Measurements from ENCODE around the gene DMWD. TPM values are rescaled to one million over a fixed set of nuclear protein-coding genes. Genes with fewer than 3 reads are reported as not detected.

DMWD gene
- total and polyA plus RNA-seq, 2 of the 13 experiments (the other 11 are each of a cell fraction or from before 2014, with no cell fraction given) = 10.3 to 14.9 TPM

- peak; percentile 81; the same call in 1 of the 2 replicates for TF ChIP-seq ZNF788 (CRISPR knock-in tag; IDR thresholded peaks at IDR 0.05; ENCODE audit: borderline replicate concordance)
- peak; percentile 30; the same call in 1 of the 2 replicates for TF ChIP-seq PHF20 (CRISPR knock-in tag; IDR thresholded peaks at IDR 0.05)
- TF ChIP-seq NKX3-1 (CRISPR knock-in tag; IDR thresholded peaks at IDR 0.05) = peak; percentile 46; the same call in 1 of the 2 replicates
- TF ChIP-seq FUBP1 (CRISPR knock-in tag; IDR thresholded peaks at IDR 0.05; ENCODE audit: borderline replicate concordance) = peak; percentile 86; the same call in 1 of the 2 replicates
- TF ChIP-seq ISL2 (CRISPR knock-in tag; IDR thresholded peaks at IDR 0.05) = peak; percentile 58; the same call in 1 of the 2 replicates
- TF ChIP-seq AHDC1 (CRISPR knock-in tag; IDR thresholded peaks at IDR 0.05; ENCODE audit: borderline replicate concordance) = no peak
- TF ChIP-seq PPARG (CRISPR knock-in tag; conservative IDR thresholded peaks at IDR 0.05) = peak; percentile 43; the same call in 1 of the 2 replicates
- peak; percentile 89 for TF ChIP-seq SP2 (CRISPR knock-in tag; IDR thresholded peaks at IDR 0.05)
- no peak; the same call in 1 of the 2 replicates for TF ChIP-seq TOPORS (CRISPR knock-in tag; IDR thresholded peaks at IDR 0.05)
- TF ChIP-seq FOXO4 (CRISPR knock-in tag; conservative IDR thresholded peaks at IDR 0.05) = no peak
- TF ChIP-seq PCBP2 (optimal IDR thresholded peaks at IDR 0.05; ENCODE audit: low read depth, low read length, poor library complexity, severe bottlenecking) = no peak
- no peak for TF ChIP-seq SRSF9 (IDR thresholded peaks at IDR 0.05; ENCODE audit: borderline replicate concordance, insufficient read depth, low read depth, low read length, poor library complexity, severe bottlenecking)
- no peak for TF ChIP-seq NFIC (IDR thresholded peaks at IDR 0.05; ENCODE audit: low read length)
- no peak for TF ChIP-seq CREB3 (CRISPR knock-in tag; IDR thresholded peaks at IDR 0.05)
- TF ChIP-seq STAG1 (CRISPR knock-in tag; IDR thresholded peaks at IDR 0.05) = peak; percentile 65
- TF ChIP-seq TCF12 (IDR thresholded peaks at IDR 0.05) = no peak
- peak; percentile 86; the same call in 1 of the 2 replicates for TF ChIP-seq TCF12 (CRISPR knock-in tag; IDR thresholded peaks at IDR 0.05)
- TF ChIP-seq DMAP1 (CRISPR knock-in tag; IDR thresholded peaks at IDR 0.05) = peak; percentile 72; the same call in 1 of the 2 replicates
- TF ChIP-seq ZNF562 (CRISPR knock-in tag; IDR thresholded peaks at IDR 0.05; ENCODE audit: borderline replicate concordance) = no peak
Observed at GRCh38 chr19:45770192-45771101, 22.2 kb downstream of the DMWD start (continued).
